Skeletal muscle cell (primary cell): ENCODE measurements around the gene LMAN2.

ENCODE experiments used
- DNase-seq: peaks from one replicate; pipeline ENCODE4 v3.0.0-alpha.2; 2010; ENCODE audit warnings: low read depth
- H3K4me3 ChIP-seq: 2 replicates; pipeline ENCODE4 v1.5.1; 2011; ENCODE audit warnings: low read depth, mild to moderate bottlenecking, control low read depth, low read length, moderate library complexity

LMAN2 gene

DNA sequence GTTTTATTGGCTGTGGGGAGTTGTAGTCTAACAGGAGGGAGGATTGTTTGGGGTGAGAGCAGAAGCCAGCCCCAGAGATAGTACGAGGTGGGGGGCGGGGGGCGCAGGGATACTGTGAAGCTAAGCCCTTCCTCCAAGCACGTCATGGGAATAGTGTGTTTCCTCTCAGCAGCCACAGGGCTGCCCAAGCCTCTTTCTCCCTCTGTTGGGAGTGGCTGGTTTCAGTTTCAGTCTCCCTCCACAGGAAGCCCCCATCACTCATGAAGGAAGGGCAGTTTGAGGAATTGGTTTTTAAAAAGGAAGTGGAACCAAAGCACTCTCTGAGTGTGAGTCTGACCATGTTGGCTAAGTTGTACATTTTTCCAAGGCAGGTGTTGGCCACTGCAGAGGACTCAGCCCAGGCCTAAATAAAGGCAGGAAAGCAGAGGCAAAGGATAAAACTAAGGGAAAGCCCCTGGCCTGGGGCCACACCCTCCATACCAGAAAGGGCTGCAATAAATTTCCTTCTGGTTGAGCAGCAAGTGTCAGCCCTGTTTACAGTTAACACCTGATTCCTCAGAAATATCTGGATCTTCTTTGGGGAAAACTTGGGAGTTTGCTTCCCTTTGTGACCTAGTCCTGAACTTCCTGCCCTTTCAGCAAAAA lies 51.1 kb downstream of the LMAN2 start:
- no peak overlapping the region for H3K4me3 ChIP-seq
- peak; percentile 33 for DNase-seq

- no peak overlapping the region for H3K4me3 ChIP-seq
- DNase-seq: no peak
These were observed 51.8 kb downstream of the LMAN2 start for GRCh38 chr5:177299697-177300096.

DNA sequence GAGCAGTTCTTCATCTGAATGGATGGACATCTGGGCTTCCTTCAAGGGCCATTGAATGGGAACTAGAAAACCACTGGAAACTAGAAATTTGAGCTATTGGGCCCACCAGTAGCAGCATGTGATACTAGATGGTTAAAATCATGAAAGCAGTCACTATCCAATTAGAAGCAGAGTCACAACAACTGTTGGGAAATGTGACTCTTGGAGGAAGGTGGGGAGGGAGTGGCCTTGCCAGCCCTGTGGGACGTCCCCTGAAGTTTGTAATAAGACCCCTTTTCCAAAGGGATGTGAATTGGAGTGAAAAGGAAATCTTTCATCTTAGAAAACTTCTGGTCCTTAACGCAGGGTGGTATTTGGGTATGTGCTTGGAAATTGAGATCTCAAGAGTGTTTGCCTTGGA lies 53.5 kb downstream of the LMAN2 start:
- DNase-seq: no peak
- H3K4me3 ChIP-seq: no peak overlapping the region

DNA sequence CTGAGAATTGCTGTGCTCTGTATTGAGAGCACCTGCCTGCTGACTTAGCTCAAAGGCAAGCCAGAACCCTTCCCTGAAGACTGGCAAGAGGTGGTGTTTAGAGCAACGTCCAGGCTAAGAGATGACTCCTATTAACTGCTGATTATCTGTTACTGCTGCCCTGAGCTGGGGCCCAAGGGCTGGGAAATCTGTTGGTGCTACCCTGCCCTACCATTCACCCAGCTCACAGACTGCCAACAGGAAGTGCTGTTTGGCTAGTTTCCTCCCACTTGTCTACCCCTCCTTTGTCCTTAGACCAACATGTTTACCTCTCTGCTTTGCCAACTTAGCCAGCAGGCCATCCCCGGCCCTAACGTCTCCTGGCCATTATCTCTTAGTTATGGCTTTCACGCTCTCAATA lies 54.9 kb downstream of the LMAN2 start:
- DNase-seq: no peak
- no peak overlapping the region for H3K4me3 ChIP-seq

DNA sequence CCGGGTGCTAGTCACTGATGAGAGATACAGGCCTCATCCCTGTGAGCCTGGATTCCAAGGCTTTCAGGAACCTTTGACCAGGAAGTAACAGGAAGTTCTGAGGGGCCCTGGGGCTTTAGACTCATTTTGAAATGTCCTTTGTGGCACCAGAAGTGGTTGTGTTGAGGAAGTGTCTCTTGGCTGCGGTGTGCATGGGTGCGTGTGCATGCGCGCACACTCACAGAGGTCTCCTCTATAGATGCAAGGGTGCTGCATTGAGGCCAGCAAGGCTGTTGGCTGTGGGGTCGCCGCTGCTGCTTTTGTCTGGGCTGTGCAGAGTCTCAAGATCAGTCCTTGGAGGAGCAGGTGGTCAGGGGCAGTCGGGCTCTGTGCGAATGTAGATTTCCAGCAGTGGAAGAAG lies 55.5 kb downstream of the LMAN2 start:
- H3K4me3 ChIP-seq: no peak overlapping the region

GRCh38 chr5:177294632-177295031 lies 56.8 kb downstream of the LMAN2 start:
- DNase-seq: no peak
- no peak overlapping the region for H3K4me3 ChIP-seq

More for the DNA sequence above, 55.5 kb downstream of the LMAN2 start:
- DNase-seq: no peak

- no peak for DNase-seq
- no peak overlapping the region for H3K4me3 ChIP-seq
These were observed 57.5 kb downstream of the LMAN2 start for GRCh38 chr5:177293819-177294581.

GRCh38 chr5:177291735-177292134 lies 59.7 kb downstream of the LMAN2 start:
- no peak for DNase-seq
- H3K4me3 ChIP-seq: no peak overlapping the region

DNA sequence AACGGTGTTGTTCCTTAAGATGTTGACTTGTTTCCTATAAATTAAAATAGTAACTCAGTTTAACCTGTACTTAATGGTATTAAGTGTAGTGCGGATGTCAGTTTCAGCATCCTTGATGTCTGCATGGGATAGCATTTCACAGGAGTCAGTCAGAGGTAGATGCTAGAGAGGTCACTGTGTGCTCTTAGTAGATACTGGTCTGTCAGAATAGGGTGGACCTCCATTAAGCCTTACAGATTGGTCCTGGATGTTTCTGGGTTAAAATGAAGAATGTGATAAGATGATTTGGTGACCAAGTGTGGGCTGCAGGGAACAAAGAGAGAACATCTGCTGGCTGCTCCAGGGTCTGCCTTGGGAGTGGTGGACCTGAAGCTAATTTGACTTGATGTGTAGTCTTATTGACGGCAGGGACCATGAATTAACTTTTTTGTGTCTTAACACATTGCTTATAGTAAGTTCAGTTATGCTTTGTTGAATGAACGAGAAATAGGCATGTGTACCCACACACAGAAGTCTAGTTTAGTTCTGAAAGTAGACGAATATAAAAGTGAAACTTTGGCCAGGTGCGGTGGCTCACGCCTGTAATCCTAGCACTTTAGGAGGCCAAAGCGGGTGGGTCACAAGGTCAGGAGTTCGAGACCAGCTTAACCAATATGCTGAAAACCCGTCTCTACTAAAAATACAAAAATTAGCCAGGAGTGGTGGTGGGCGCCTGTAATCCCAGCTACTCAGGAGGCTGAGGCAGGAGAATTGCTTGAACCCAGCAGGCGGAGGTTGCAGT lies 60.5 kb downstream of the LMAN2 start:
- H3K4me3 ChIP-seq: no peak overlapping the region
- DNase-seq: no peak

GRCh38 chr5:177288191-177288590 lies 63.3 kb downstream of the LMAN2 start:
- no peak for DNase-seq
- H3K4me3 ChIP-seq: no peak overlapping the region
